SK-N-SH (cell line): ENCODE measurements around the gene GRK3.
"Not testable (repeated sequence)": the region's sequence is repeated elsewhere in the genome, so short reads cannot be mapped to it uniquely, and the experiment has no call there.

Source experiments
- CHD2 ChIP-seq: fragments of 150-350 bp; IDR thresholded peaks from 2 replicates; pipeline ENCODE4 v1.6.1; 2018; ENCODE audit warnings: low read length; ENCODE audit not compliant: partially characterized antibody
- EP300 ChIP-seq, 2 experiments: IDR thresholded peaks; 2 replicates each; pipeline versions ENCODE4 v1.4.0 to v1.6.1; 2012; ENCODE audit warnings: borderline replicate concordance in 1 of 2, low read depth in 1 of 2, low read length in 1 of 2
- EZH2phosphoT487 ChIP-seq: fragments of 200-600 bp; sonication (generic); IDR thresholded peaks from 2 replicates; pipeline ENCODE4 v1.6.1; 2017; ENCODE audit warnings: low read depth, mixed run types, mild to moderate bottlenecking, antibody characterized with exemption, moderate library complexity, borderline replicate concordance
- GABPA ChIP-seq: IDR thresholded peaks from 2 replicates; pipeline ENCODE4 v1.4.0; 2012; ENCODE audit warnings: low read depth, mild to moderate bottlenecking
- MXI1 ChIP-seq: IDR thresholded peaks from 2 replicates; pipeline ENCODE4 v1.6.1; 2012; ENCODE audit warnings: mild to moderate bottlenecking, low read depth, low read length, improper control_type of control experiment
- POLR2AphosphoS5 ChIP-seq: IDR thresholded peaks from 2 replicates; pipeline ENCODE4 v1.6.1; 2012; ENCODE audit warnings: low read depth, low read length
- RAD21 ChIP-seq: IDR thresholded peaks from 2 replicates; pipeline ENCODE4 v1.6.1; 2012; ENCODE audit warnings: mild to moderate bottlenecking, low read length
- TAF1 ChIP-seq: IDR thresholded peaks from 2 replicates; pipeline ENCODE4 v1.6.1; 2012; ENCODE audit warnings: low read depth, mild to moderate bottlenecking, low read length, moderate library complexity, borderline replicate concordance
- TF ChIP-seq, protein P1 (sequence below): fragments of 200-600 bp; sonication (generic); IDR thresholded peaks from 2 replicates; pipeline ENCODE4 v1.6.1; 2017; ENCODE audit warnings: antibody characterized with exemption, mild to moderate bottlenecking, moderate library complexity
- TF ChIP-seq, protein P2 (sequence below): fragments of 150-350 bp; IDR thresholded peaks from 2 replicates; pipeline ENCODE4 v1.6.1; 2016; ENCODE audit warnings: mild to moderate bottlenecking, low read depth, low read length
- TF ChIP-seq, protein P3 (sequence below): IDR thresholded peaks from 2 replicates; pipeline ENCODE4 v1.6.1; 2012; ENCODE audit warnings: mild to moderate bottlenecking, low read depth, low read length, moderate library complexity
- TF ChIP-seq, protein P4 (sequence below): IDR thresholded peaks from 2 replicates; pipeline ENCODE4 v1.4.0; 2012; ENCODE audit warnings: low read depth

DNA sequence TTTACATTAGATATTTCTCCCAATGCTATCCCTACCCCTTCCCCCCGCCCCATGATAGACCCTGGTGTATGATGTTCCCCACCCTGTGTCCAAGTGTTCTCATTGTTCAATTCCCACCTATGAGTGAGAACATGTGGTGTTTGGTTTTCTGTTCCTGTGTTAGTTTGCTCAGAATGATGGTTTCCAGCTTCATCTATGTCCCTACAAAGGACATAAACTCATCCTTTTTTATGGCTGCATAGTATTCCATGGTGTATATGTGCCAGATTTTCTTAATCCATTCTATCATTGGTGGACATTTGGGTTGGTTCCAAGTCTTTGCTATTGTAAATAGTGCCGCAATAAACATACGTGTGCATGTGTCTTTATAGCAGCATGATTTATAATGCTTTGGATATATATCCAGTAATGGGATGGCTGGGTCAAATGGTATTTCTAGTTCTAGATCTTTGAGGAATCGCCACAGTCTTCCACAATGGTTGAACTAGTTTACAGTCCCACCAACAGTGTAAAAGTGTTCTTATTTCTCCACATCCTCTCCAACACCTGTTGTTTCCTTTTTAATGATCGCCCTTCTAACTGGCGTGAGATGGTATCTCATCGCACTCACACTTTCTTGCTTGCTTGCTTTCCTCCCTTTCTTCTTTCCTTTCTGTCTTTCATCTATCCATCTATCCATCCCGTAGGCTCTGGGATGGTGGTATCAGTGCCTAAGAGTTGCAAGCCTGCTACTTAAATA is 7.7 kb downstream of the GRK3 start:
- not testable (repeated sequence) for TF ChIP-seq TAF1; POLR2AphosphoS5; RAD21; CHD2; EP300 (IDR thresholded peaks at IDR 0.05; ENCODE audit: borderline replicate concordance in 1 of 2, low read depth in 1 of 2, low read length in 1 of 2); GABPA; MXI1; EZH2phosphoT487
- TF ChIP-seq, protein P1, sequence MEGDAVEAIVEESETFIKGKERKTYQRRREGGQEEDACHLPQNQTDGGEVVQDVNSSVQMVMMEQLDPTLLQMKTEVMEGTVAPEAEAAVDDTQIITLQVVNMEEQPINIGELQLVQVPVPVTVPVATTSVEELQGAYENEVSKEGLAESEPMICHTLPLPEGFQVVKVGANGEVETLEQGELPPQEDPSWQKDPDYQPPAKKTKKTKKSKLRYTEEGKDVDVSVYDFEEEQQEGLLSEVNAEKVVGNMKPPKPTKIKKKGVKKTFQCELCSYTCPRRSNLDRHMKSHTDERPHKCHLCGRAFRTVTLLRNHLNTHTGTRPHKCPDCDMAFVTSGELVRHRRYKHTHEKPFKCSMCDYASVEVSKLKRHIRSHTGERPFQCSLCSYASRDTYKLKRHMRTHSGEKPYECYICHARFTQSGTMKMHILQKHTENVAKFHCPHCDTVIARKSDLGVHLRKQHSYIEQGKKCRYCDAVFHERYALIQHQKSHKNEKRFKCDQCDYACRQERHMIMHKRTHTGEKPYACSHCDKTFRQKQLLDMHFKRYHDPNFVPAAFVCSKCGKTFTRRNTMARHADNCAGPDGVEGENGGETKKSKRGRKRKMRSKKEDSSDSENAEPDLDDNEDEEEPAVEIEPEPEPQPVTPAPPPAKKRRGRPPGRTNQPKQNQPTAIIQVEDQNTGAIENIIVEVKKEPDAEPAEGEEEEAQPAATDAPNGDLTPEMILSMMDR = not testable (repeated sequence)
- TF ChIP-seq, protein P2, sequence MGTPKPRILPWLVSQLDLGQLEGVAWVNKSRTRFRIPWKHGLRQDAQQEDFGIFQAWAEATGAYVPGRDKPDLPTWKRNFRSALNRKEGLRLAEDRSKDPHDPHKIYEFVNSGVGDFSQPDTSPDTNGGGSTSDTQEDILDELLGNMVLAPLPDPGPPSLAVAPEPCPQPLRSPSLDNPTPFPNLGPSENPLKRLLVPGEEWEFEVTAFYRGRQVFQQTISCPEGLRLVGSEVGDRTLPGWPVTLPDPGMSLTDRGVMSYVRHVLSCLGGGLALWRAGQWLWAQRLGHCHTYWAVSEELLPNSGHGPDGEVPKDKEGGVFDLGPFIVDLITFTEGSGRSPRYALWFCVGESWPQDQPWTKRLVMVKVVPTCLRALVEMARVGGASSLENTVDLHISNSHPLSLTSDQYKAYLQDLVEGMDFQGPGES = not testable (repeated sequence)
- TF ChIP-seq, protein P3, sequence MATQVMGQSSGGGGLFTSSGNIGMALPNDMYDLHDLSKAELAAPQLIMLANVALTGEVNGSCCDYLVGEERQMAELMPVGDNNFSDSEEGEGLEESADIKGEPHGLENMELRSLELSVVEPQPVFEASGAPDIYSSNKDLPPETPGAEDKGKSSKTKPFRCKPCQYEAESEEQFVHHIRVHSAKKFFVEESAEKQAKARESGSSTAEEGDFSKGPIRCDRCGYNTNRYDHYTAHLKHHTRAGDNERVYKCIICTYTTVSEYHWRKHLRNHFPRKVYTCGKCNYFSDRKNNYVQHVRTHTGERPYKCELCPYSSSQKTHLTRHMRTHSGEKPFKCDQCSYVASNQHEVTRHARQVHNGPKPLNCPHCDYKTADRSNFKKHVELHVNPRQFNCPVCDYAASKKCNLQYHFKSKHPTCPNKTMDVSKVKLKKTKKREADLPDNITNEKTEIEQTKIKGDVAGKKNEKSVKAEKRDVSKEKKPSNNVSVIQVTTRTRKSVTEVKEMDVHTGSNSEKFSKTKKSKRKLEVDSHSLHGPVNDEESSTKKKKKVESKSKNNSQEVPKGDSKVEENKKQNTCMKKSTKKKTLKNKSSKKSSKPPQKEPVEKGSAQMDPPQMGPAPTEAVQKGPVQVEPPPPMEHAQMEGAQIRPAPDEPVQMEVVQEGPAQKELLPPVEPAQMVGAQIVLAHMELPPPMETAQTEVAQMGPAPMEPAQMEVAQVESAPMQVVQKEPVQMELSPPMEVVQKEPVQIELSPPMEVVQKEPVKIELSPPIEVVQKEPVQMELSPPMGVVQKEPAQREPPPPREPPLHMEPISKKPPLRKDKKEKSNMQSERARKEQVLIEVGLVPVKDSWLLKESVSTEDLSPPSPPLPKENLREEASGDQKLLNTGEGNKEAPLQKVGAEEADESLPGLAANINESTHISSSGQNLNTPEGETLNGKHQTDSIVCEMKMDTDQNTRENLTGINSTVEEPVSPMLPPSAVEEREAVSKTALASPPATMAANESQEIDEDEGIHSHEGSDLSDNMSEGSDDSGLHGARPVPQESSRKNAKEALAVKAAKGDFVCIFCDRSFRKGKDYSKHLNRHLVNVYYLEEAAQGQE = not testable (repeated sequence)
- TF ChIP-seq, protein P4, sequence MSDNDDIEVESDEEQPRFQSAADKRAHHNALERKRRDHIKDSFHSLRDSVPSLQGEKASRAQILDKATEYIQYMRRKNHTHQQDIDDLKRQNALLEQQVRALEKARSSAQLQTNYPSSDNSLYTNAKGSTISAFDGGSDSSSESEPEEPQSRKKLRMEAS = not testable (repeated sequence)
